ENCODE results near the gene ZNRF4.

GRCh38 chr19:5480427-5480836 lies 25.2 kb downstream of the ZNRF4 start:
- TF ChIP-seq CTCF (IDR thresholded peaks at IDR 0.05), result no peak
- no peak for TF ChIP-seq POLR2A (IDR thresholded peaks at IDR 0.05)

Data from lower leg skin (tissue), 3 donors.